IPS DF 19.7 (cell line): ENCODE data around the gene RGS10.
"Not testable (repeated sequence)": the region's sequence is repeated elsewhere in the genome, so short reads cannot be mapped to it uniquely, and the experiment has no call there.

Experiments
- DNase-seq: peaks from one replicate; pipeline ENCODE4 v3.0.0-alpha.2; 2013; ENCODE audit warnings: low read depth, low spot score

RGS10 gene

DNA sequence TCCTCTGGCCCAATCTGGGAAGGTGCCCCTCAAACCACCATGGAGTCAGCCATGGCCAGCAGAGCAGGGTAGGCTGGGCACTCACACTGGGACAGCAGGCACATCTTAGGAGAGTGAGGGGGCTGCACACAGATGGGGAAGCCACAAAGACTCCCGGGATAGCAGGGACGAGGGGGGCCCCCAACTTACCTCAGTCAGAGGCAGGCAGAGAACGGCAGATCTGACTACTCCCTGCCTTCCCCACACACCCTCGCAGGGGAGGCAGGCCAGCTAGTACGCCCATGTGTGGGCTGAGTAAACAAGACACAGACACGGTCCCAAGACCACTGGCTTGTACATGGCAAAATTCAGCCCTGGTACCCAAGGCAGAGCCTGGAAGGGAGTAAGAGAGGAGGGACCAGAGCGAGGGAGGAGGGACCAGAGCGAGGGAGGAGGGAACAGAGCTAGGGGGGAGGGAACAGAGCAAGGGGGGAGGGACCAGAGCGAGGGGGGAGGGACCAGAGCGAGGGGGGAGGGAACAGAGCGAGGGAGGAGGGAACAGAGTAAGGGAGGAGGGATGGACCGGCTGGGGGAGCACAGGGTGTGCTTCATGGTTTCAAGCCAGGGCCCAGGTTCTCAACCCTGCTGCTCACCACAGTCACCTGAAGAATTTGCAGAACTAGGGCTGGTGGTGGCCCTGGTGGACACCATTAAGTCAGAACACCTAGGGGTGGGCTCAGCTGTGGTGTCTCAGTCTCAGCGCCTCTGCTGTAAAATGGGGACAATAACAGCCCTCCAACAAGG lies 73.8 kb downstream of the RGS10 start:
- DNase-seq, result no peak

DNA sequence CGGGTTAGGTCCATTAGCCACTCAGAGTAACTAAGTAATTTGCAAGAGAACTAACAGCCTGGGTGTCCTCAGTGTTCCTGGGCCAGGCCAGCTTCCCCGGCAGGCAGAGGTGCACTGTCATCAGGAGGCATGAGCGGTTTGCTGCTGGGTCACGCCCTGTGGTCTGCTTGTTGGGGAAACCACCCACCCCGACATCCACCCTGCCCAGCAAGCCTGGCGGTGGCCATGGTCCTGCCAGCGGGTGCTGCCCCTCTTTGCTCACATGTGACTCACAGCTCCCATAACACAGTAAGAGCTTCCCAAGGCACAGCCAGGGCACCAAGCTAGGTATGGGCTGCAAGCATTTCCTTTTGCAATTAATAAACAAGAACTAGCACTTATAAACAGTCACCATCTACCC lies 75.9 kb downstream of the RGS10 start:
- DNase-seq, result no peak

- no peak for DNase-seq
Measured at GRCh38 chr10:119466076-119466475, 76.4 kb downstream of the RGS10 start.

- DNase-seq, result no peak
Measured at GRCh38 chr10:119465085-119465484, 77.4 kb downstream of the RGS10 start.

- DNase-seq, result not testable (repeated sequence)
Measured at GRCh38 chr10:119463195-119463594, 79.3 kb downstream of the RGS10 start.

DNA sequence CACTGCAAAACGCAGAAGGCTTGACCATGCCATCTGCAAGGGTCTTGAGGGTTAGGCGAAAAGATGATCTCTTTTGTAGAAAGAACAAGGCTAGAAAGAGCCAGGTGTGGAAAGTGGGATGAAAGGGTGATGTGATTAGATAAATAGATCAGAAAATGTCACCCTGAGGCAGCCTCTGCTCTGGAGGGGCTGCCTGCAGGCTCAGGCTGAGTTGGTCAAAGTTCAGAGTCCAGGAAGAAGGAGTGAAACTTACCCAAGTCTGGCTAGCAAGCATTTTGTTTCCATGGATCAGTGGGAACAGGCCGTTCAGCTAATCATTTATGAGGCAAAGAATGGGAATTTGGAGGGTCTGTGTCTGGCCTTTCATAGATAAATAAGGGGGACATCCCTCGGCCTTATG lies 79.7 kb downstream of the RGS10 start:
- DNase-seq, result no peak

DNA sequence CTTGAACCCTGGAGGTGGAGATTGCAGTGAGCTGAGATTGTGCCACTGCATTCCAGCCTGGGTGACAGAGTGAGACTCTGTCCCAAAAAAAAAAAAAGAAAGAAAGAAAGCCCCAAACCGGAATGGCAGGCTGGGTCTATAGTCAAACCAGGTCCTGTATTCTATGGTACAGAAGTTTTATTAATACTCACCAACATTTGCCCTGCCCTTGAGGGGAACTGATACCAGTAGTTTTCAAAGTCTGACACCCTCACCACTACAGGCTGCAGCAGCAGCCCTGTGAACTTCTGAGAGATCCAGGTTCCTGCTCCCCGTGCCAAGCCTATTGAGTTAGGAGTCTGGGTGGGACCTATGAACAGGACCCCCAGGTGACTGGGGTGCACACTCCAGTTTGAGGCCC lies 80.6 kb downstream of the RGS10 start:
- DNase-seq, result no peak

DNA sequence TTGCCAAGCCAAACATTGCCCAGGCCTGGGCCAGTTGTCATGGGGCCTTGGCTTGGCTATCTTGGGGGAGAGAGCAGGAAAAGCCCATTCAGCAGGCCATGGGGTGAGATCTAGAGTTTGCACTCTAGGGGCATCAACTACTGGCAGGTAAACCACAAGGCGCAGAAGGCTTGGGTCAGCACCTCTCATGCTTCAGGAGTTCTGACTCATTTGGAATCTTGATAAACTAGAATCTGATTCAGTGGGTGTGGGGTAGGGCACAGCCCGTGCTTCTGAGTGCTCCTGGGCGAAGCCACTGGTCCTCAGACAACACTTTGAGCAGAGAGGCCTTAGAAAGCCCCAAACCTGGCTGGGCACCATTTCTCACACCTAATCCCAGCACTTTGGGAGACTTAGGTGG lies 81.1 kb downstream of the RGS10 start:
- no peak for DNase-seq

- DNase-seq, result no peak
Measured at GRCh38 chr10:119460369-119461195, 81.9 kb downstream of the RGS10 start.

DNA sequence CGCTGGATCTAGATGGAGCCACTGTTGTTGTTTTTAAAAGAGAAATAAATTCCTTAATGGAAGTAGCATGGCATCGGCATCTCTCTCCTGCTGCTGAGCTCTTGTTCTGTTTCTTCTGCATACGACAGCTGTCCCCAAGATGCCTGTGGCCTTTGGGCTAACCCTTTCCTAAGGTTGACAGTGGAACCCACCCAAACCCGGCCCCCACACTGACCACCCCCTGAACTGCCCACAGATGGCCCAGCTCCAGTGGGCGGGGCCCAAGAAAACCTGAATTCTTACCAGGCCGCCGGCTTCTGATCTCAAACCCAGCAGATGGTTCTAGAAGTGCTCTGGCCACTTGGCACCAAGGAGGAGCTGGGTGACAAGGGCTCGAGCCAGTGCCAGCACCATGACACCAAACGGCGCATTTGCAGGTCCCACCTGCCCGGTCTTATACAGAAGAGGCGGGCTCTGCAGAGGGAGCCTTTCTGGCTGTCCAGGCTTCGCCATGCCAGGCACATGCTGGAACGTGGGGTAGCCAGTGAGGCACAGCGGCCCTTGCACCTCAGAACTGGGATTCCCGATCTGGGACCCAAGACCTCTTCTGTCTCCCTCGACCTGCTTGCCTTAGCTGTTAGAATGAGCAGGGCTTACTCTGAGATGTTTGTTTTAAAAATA lies 82.7 kb downstream of the RGS10 start:
- DNase-seq, result no peak

- no peak for DNase-seq
Measured at GRCh38 chr10:119457966-119458766, 84.4 kb downstream of the RGS10 start.

- no peak for DNase-seq
Measured at GRCh38 chr10:119456435-119456810, 86.1 kb downstream of the RGS10 start.

GRCh38 chr10:119455609-119456434 lies 86.7 kb downstream of the RGS10 start:
- no peak for DNase-seq

- DNase-seq, result no peak
Measured at GRCh38 chr10:119454990-119455389, 87.5 kb downstream of the RGS10 start.

- DNase-seq, result peak; percentile 20
Measured at GRCh38 chr10:119454316-119454715, 88.2 kb downstream of the RGS10 start.

GRCh38 chr10:119453313-119453712 lies 89.2 kb downstream of the RGS10 start:
- no peak for DNase-seq

- DNase-seq, result no peak
Measured at GRCh38 chr10:119452396-119452795, 90.1 kb downstream of the RGS10 start.

GRCh38 chr10:119451300-119451896 lies 91.1 kb downstream of the RGS10 start:
- no peak for DNase-seq

DNA sequence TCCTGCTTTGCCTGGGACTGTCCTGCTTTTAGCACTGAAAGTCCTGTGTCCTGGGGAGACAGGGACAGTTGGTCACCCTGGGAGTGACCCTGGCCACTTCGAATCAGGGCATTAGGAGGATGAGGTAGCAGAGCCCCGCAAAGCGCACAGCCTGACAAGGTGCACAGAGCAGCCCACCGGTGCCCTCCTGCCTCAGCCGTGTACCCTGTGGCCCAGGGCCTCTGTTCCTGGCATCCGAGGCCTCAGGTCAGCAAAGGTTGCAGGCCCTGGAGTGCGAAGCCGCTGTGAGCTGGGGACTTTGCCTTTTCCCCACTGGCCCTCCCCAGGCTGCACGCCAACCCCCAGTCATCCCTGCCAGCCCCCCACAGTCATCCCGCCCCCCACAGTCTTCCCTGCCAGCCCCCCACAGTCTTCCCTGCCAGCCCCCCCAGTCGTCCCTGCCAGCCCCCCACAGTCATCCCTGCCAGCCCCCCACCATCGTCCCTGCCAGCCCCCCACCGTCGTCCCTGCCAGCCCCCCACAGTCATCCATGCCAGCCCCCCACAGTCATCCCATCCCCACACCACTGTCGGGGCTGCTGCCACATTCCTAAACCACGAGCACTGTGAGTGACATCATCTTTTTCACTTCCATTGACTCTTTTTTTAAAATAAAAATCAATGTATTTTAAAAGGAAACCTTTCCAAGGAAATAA lies 91.8 kb downstream of the RGS10 start:
- DNase-seq, result no peak
